Stimulated activated CD8-positive, alpha-beta memory T cell treated with anti-CD3 and anti-CD28 coated beads, Interleukin-7, amount 100 ng/mL, for 1 hour (primary cell): Measurements from ENCODE around the gene PNMA8B.

Source experiments
- DNase-seq, 2 donors: peaks; one replicate each; pipeline ENCODE4 v3.0.0-alpha.2; 2020; ENCODE audit warnings: low read depth in 2 of 2

PNMA8B gene

DNA sequence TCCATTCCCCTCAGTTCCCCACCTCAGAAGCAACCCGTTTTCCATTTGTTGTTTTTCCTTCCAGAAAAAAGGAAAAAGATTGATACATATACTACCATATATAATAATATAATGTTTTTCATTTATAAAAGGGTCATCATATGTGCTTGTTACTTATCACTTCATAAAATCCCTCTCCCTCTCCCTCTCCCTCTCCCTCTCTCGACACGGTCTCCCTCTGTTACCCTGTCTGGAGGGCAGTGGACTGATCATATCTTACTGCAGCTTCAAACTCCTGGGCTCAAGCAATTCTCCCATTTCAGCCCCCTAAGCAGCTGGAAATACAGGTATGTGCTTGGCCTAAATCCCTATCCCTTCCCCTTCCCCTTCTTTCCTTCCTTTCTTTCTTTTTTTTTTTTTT is 41.4 kb downstream of the PNMA8B start:
- DNase-seq: no peak

DNA sequence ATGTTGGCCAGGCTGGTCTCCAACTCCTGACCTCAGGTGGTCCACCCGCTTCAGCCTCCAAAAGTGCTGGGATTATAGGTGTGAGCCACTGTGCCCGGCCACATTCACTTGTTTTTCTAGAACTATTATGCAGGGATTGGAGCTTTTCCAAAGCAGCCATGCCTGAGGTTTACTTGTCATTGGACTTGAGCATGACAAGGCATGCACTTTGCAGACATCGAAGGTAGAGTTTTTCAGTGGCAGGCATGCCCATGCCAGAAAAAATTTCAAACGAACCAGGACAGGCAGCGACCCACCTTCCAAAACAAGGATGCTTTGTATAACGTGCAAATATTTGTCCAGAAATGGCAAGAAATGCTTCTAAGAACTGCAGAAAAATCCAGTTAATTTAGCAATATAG is 42.0 kb downstream of the PNMA8B start:
- no peak for DNase-seq

DNA sequence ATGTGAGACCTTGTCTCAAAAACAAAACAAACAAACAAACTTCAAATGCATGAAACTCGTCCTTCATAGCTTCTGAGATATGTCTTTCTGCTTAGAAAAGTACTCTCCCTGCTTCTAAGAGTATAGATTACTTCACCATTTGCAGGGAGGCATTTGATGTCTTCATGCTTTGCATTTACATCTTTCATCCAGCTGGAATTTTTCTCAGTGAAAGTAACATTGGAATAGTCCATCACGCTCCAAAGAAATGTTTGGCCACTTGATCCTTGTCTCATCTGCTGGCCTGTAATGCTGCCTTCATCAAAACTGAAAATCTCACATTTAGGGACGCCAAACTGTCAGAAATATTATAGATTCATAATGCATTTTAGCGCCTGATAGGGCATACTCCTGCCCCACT is 43.5 kb downstream of the PNMA8B start:
- DNase-seq: no peak

DNA sequence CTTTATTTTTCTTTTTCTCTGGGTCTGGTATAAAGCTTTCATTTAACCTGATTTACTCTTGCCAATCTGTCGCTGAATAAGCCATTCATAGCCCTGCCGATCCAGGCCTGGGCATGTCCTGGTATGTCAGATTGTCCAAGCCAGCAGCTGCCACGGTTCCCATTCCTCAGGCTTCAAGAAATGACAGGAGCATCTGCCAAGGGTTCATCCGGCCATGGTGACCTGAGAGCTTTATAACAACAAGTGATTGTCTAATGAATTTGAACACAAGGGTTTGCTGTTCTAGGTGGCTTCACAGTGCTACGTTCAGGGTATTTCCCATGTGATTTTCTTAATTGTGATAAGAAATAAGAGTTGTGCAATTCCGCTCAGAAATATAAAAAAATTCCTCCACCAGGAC is 44.3 kb downstream of the PNMA8B start:
- no peak for DNase-seq

DNA sequence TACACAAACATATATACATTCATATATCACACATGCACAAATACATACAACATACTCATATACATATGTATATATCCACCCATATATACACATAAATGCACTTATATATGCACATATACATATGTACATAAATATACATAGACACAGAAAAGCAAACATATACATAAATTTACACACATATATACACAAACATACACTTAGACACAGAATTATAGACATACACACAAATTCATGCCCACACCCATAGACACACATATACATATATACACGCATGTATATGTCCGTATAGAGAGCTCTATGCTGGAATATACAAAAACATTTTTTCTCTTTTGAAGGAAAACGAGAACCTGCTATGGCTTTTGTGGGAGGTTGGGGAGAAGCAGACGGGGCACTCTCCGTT is 44.9 kb downstream of the PNMA8B start:
- no peak for DNase-seq

DNA sequence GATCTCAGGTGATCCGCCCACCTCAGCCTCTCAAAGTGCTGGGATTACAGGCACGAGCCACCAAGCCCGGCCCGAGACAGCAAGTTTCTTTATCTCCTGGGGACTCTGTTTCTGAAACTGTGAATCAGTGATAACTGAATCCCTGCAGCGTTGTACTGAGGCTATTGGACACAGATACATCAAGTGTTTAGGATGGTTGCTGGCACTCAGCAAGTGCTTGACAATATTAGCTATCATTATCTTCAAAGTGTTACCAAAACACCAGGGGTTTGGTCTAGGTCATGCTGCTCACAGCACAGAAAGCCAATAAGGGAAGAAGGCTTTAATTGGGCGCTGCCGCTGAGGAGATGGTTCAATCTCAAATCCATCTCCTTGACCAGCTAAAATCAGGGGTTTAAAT is 46.4 kb downstream of the PNMA8B start:
- no peak for DNase-seq

DNA sequence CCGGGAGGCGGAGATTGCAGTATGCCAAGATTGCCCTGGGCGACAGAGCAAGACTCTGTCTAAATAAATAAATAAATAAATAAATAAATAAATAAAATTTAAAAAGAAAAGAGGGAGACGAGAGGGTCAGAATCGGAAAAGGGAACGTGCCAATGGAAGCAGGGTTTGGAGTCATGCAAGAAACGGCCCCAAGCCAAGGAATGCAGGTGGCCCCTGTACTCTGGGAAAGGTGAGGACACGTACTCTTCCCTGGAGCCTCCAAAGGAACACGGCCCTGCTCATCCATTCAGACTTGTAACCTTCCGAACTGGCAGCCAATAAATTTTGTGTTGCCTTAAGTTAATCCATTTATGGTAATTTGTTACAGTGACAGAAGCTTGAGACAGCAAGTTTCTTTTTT is 47.1 kb downstream of the PNMA8B start:
- no peak for DNase-seq

DNA sequence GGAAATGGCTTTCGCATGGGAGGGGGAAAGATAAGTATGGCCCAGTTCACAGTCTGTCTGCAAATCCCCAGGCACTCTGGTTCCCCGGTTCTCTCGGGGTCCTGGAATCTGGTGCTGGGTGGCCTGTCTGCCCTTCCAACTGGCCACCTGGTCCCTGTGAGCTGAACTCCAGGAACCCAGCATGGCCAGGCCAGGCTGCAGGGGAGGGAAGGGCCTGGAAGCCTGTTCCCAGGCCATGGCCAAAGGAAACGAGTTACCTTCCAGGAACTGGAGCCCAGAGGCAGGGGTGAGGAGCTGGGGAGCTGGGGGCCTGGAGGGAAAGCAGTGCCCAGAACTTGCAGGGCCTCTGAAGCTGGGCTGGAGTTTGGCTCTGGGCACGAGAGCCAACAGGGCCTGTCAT is 47.8 kb downstream of the PNMA8B start:
- no peak for DNase-seq

DNA sequence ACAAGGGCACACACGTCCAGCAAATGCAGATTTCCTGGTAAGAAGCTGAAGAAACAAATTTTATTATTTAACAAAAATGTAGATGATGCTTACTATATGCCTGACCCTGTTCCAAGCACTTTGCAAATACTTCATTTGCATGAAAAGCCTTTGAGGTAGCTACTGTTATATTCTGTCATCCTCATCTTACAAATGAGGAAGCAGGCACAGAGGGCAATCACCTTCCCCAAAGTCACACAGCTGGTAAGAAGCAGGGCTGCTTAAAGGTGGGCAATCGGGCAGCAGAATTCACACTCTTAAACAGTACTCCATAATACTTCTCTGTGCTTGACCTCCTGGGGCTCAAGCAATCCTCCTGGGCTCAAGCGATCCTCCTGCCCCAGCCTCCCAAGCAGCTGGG is 48.7 kb downstream of the PNMA8B start:
- no peak for DNase-seq

DNA sequence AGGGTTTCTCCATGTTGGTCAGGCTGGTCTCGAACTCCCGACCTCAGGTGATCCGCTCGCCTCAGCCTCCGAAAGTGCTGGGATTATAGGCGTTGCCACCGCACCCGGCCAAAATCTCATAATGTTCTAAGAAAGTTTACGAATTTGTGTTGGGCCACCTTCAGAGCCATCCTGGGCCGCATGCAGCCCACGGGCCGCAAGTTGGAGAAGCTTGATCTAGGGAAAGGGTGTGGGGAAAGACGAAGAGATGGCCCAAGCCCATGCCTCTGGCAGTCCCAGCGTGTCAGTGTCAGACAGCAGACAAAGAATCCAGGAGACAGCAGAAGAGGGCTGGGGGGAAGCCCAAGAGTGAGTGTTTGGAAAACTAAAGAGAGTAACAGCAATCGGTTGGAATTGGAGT is 49.6 kb downstream of the PNMA8B start:
- no peak for DNase-seq

DNA sequence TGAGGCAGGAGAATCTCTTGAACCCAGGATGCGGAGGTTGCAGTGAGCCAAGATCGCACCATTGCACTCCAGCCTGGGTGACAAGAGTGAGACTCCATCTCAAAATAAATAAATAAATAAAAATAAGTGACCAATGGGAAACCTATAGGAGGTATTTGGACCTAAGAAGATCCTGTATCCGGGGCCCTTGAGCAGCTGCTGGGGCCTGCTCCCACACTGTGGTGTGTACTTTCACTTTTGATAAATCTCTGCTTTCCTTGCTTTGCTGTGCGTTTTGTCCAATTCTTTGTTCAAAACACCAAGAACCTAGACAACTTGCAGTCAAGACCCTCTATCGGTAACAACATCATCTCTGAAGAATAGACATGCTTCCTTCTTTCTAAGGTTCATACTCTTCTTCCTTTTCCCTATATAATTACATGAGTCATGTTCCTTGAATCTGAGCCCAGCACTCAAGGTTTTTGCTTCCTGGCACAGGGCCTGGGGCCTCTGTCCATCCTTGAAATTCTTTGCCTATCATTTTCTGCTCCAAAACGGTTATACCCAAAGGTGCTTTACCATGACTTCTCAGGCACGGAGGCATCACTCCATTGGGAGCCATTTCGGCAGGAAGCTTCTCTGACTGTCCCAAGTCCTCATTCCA is 52.7 kb downstream of the PNMA8B start:
- DNase-seq: no peak

DNA sequence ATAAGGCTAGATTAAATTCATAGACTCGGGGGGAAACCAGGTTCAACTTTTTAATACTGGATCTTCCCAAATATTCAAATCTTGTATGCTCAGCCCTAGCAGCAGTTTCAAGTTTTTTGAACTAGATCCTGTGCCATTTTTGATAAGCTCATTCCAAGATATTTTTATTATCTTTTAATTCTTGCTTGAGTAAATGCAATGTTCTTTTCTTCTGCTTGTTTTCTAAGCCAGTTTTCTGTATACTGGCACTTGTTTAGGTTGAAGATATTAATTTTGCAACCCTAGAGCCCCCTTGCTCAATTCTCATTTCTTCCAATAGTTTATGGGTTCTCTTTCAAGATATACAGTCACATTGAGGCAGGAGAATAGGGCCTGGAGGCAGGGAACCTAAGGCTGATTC is 53.8 kb downstream of the PNMA8B start:
- no peak for DNase-seq
